DOHH2 (cell line): ENCODE results near the gene GLIS2.

ENCODE experiments used
- H3F3A ChIP-seq: fragments of 200-600 bp; sonication (generic), shearing (Covaris generic); 2 replicates; pipeline ENCODE4 v1.6.0; 2016; ENCODE audit warnings: antibody characterized with exemption, mild to moderate bottlenecking; ENCODE audit not compliant: control insufficient read depth, insufficient read depth
- H3K27ac ChIP-seq: fragments of 200-600 bp; sonication (generic); 2 replicates; pipeline ENCODE4 v1.5.1; 2014; ENCODE audit warnings: low read depth, mild to moderate bottlenecking, low read length, moderate library complexity
- H3K27me3 ChIP-seq: fragments of 200-600 bp; sonication (generic); 2 replicates; pipeline ENCODE4 v1.6.1; 2014; ENCODE audit warnings: mild to moderate bottlenecking, low read length, mixed read lengths; ENCODE audit not compliant: control insufficient read depth
- H3K36me3 ChIP-seq: fragments of 200-600 bp; sonication (generic); 2 replicates; pipeline ENCODE4 v1.6.1; 2014; ENCODE audit warnings: mild to moderate bottlenecking, low read length, moderate library complexity, mixed read lengths; ENCODE audit not compliant: control insufficient read depth
- H3K4me1 ChIP-seq: fragments of 200-600 bp; sonication (generic); 2 replicates; pipeline ENCODE4 v1.6.1; 2014; ENCODE audit warnings: mild to moderate bottlenecking, low read length, mixed read lengths; ENCODE audit not compliant: control insufficient read depth
- H3K4me2 ChIP-seq: fragments of 200-600 bp; sonication (generic); 2 replicates; pipeline ENCODE4 v1.6.0; 2014; ENCODE audit warnings: mild to moderate bottlenecking, low read length, moderate library complexity
- H3K4me3 ChIP-seq: fragments of 200-600 bp; sonication (generic); 2 replicates; pipeline ENCODE4 v1.5.1; 2014; ENCODE audit warnings: mild to moderate bottlenecking, low read length, mixed read lengths
- H3K79me2 ChIP-seq: fragments of 200-600 bp; sonication (generic); 2 replicates; pipeline ENCODE4 v1.6.1; 2014; ENCODE audit warnings: mild to moderate bottlenecking, low read length, mixed read lengths; ENCODE audit not compliant: control insufficient read depth
- H3K9me2 ChIP-seq: fragments of 200-600 bp; sonication (generic); replicated peaks from 2 replicates; pipeline ENCODE4 v1.6.1; 2014; ENCODE audit warnings: mild to moderate bottlenecking, low read length, mixed read lengths; ENCODE audit not compliant: control insufficient read depth
- H3K9me3 ChIP-seq: fragments of 200-600 bp; sonication (generic); 2 replicates; pipeline ENCODE4 v1.6.1; 2014; ENCODE audit warnings: antibody characterized with exemption, low read length, mixed read lengths; ENCODE audit not compliant: control insufficient read depth, insufficient read depth
- H4K20me1 ChIP-seq: fragments of 200-600 bp; sonication (generic); 2 replicates; pipeline ENCODE4 v1.6.0; 2014; ENCODE audit warnings: low read depth, mild to moderate bottlenecking, antibody characterized with exemption, low read length, moderate library complexity; ENCODE audit not compliant: control insufficient read depth, insufficient read depth
- CTCF ChIP-seq: fragments of 200-600 bp; sonication (generic); IDR thresholded peaks from one replicate; pipeline ENCODE4 v1.5.1; 2014; ENCODE audit warnings: antibody characterized with exemption, mild to moderate bottlenecking, low read depth, low read length; ENCODE audit not compliant: poor library complexity, severe bottlenecking
- EZH2phosphoT487 ChIP-seq: fragments of 200-600 bp; sonication (generic); IDR thresholded peaks from 2 replicates; pipeline ENCODE4 v1.6.1; 2017; ENCODE audit warnings: borderline replicate concordance, mild to moderate bottlenecking, antibody characterized with exemption, low read length, moderate library complexity, mixed read lengths

GLIS2 gene

DNA sequence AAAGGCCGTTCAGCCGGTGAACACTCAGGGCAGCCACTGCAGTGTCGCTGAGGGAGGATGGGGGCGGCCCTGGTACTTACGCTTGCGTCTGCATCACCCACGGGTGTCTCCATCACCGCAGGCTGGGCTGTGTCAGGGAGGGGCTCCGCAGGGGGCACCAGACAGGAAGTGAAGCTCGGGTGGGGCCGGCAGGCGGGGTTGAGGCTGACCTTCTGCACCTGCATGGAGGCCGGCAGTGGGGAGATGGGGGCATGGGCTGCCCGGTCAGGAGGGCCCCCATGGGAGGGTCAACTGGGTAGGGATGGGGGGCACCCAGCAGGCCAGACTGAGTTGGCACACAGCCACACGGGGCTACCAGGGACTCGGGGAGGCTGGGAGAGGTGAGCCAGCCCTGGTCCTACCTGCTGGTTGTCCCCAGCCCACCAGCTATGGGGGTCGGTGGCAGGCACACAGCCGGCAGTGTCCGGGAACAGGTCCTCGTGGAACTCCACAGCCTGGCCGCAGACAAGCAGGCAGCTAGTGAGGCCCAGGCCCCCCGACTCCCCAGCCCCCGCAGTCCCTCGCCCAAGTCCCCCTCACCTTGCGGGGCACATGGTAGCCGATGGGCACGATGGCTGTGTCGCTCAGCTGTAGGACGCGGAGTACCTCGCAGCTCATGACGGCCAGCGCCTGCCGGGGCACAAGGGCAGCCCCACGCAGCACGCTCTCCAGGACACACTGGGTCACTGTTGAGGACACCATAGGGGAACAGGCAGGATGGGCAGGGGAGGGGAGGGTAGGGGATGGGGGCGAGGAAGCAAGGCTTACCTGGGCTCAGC, 48.5 kb downstream of the GLIS2 start:
- H3K27me3 ChIP-seq: no peaks in the 10 kb centered on the region

DNA sequence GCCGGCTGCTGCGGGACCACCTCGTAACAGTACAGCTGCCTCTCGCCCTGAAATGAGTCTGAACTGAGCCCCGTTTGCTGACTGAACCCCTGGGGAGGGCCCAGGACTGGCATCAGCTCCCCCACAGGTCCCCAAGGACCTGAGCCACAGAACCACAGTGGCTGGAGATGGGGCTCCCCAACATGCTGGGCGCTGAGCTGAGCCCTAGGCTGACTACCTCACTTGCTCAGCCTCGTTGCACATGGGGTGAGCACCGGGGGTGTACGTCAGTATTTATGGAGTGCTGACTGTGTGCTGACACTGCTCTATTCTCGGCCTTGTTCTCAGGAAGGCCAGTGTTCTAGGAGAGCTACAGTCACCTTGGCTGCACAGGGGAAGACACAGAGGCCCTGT, 49.1 kb downstream of the GLIS2 start:
- H3K79me2 ChIP-seq: no peaks in the 10 kb centered on the region
- no peaks in the 10 kb centered on the region for H3K9me2 ChIP-seq
- H3K27me3 ChIP-seq: no peaks in the 10 kb centered on the region
- H4K20me1 ChIP-seq: no peaks in the 10 kb centered on the region
- H3K4me2 ChIP-seq: peak overlapping the region; percentile 51
- no peak for TF ChIP-seq EZH2phosphoT487
- TF ChIP-seq CTCF: no peak
- H3K27ac ChIP-seq: peak overlapping the region; percentile 22; the same call in 1 of the 2 replicates
- no peaks in the 10 kb centered on the region for H3K9me3 ChIP-seq
- peak overlapping the region; percentile 5 for H3K4me3 ChIP-seq
- peaks cover 31% of the 10 kb centered on the region for H3K36me3 ChIP-seq
- no peaks in the 10 kb centered on the region; the same call in 1 of the 2 replicates for H3F3A ChIP-seq
- peaks cover 51% of the 10 kb centered on the region for H3K4me1 ChIP-seq

More for the DNA sequence above, 48.5 kb downstream of the GLIS2 start:
- Histone ChIP-seq H3K9me2 (no peaks in the 10 kb centered on the region), H4K20me1 (no peaks in the 10 kb centered on the region), H3K36me3 (peaks cover 35% of the 10 kb centered on the region), H3K4me1 (peaks cover 51% of the 10 kb centered on the region), H3K4me2 (peak overlapping the region; percentile 51), H3K27ac (0 out of 2 replicates have a peak overlapping the region, but pooled peaks have one; percentile 22), H3F3A (no peaks in the 10 kb centered on the region; the same call in 1 of the 2 replicates), H3K4me3 (peak overlapping the region; percentile 0; the same call in 1 of the 2 replicates), H3K9me3 (no peaks in the 10 kb centered on the region), H3K79me2 (no peaks in the 10 kb centered on the region)
- TF ChIP-seq EZH2phosphoT487 (no peak), CTCF (no peak)

DNA sequence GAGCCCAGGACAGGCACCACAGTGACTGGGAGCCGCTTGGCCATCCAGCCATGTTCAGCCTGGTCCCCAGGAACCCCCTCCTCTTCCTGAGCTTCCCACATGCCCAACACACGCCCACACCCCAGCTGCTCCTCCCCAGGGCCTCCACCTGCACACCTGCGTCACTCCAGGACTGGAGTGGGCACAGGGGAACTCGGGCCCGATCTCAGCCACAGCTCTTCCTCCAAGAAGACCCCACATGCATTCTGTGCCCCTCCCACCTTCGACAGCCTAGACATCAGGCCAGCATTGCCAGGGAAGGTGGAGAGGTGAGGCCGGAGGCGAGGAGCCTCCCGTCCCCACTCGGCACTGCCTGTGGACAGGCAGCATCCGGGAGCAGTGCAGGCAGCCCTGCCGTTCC, 49.7 kb downstream of the GLIS2 start:
- Histone ChIP-seq H3K9me2 (no peaks in the 10 kb centered on the region), H3K4me1 (peaks cover 53% of the 10 kb centered on the region), H3K27ac (0 out of 2 replicates have a peak overlapping the region, but pooled peaks have one; percentile 22), H3K79me2 (no peaks in the 10 kb centered on the region), H3F3A (no peaks in the 10 kb centered on the region; the same call in 1 of the 2 replicates), H3K4me2 (peak overlapping the region; percentile 51), H3K9me3 (no peaks in the 10 kb centered on the region), H3K36me3 (peaks cover 28% of the 10 kb centered on the region), H3K4me3 (peak overlapping the region; percentile 5), H4K20me1 (peaks cover 4% of the 10 kb centered on the region; the same call in 1 of the 2 replicates), H3K27me3 (no peaks in the 10 kb centered on the region)
- TF ChIP-seq EZH2phosphoT487 (no peak), CTCF (no peak)
